ENCODE measurements around the gene RILP. TPM values are rescaled to one million over a fixed set of nuclear protein-coding genes. Genes with fewer than 3 reads are reported as not detected.

The RILP gene
- total RNA-seq, 1 donor from 2014 or later, result 41.5 TPM

- Histone ChIP-seq H3K27ac (peak overlapping the region; percentile 56), H3K4me1 (peaks cover 29% of the 10 kb centered on the region), H3K4me3 (no peak overlapping the region), H3K27me3 (ENCODE audit: low read depth) (no peaks in the 10 kb centered on the region), H3K9me3 (no peaks in the 10 kb centered on the region), H3K36me3 (peaks cover 31% of the 10 kb centered on the region)
- ATAC-seq (no peak), DNase-seq (no peak)
- no peak for TF ChIP-seq CTCF (IDR thresholded peaks at IDR 0.05)
- intact Hi-C loops (cut with DNase I), result no loop called here
These were observed 9.2 kb downstream of the RILP start for GRCh38 chr17:1640329-1641064.

- intact Hi-C loops (cut with DNase I), result no loop called here
- no peaks in the 10 kb centered on the region for H3K9me3 ChIP-seq
- peaks cover 39% of the 10 kb centered on the region for H3K36me3 ChIP-seq
- peak overlapping the region; percentile 56 for H3K27ac ChIP-seq
- ATAC-seq, result peak; percentile 51 to 54
- TF ChIP-seq CTCF (IDR thresholded peaks at IDR 0.05), result no peak
- H3K27me3 ChIP-seq (ENCODE audit: low read depth), result no peaks in the 10 kb centered on the region
- DNase-seq, result peak; percentile 83
- H3K4me3 ChIP-seq, result no peak overlapping the region
- H3K4me1 ChIP-seq, result peaks cover 21% of the 10 kb centered on the region
These were observed 10.0 kb downstream of the RILP start for GRCh38 chr17:1639549-1640180.

GRCh38 chr17:1638624-1639300 lies 10.9 kb downstream of the RILP start:
- no peak for TF ChIP-seq CTCF (IDR thresholded peaks at IDR 0.05)
- no peaks in the 10 kb centered on the region for H3K9me3 ChIP-seq
- peaks cover 12% of the 10 kb centered on the region for H3K4me1 ChIP-seq
- intact Hi-C loops (cut with DNase I), result no loop called here
- DNase-seq, result no peak
- H3K27ac ChIP-seq, result no peak overlapping the region
- H3K36me3 ChIP-seq, result peaks cover 44% of the 10 kb centered on the region
- no peaks in the 10 kb centered on the region for H3K27me3 ChIP-seq (ENCODE audit: low read depth)
- no peak overlapping the region for H3K4me3 ChIP-seq
- ATAC-seq, result no peak

DNA sequence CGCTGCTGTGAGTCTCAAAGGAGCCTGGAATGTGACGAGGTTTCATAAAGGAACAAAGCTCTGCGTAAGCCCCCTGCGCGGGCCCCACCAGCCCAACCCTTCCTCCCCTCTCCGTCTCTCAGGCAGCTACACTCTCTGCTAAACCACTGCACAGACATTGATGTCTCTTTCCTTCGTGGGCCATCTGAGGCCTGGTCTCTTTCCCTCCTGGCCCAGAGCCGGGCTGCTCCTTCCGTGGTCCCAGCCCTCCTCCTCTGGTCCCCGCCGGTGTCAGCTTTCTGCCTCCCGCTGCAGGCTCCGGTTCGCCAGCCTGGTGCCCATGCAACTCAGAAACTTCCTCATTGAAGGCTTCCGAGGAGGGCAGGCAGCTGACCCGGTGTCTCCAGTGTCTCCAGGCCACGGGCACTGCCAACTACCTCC lies 11.5 kb downstream of the RILP start:
- ATAC-seq (no peak), DNase-seq (no peak)
- Histone ChIP-seq H3K4me1 (peaks cover 11% of the 10 kb centered on the region), H3K27me3 (ENCODE audit: low read depth) (no peaks in the 10 kb centered on the region), H3K27ac (no peak overlapping the region), H3K9me3 (no peaks in the 10 kb centered on the region), H3K4me3 (no peak overlapping the region), H3K36me3 (peaks cover 44% of the 10 kb centered on the region)
- intact Hi-C loops (cut with DNase I), result no loop called here
- TF ChIP-seq CTCF (IDR thresholded peaks at IDR 0.05), result no peak

GRCh38 chr17:1636732-1637285 lies 12.9 kb downstream of the RILP start:
- H3K36me3 ChIP-seq, result peaks cover 44% of the 10 kb centered on the region

More at GRCh38 chr17:1636732-1637285, 12.9 kb downstream of the RILP start:
- intact Hi-C loops (cut with DNase I), result no loop called here
- no peak for ATAC-seq
- H3K27me3 ChIP-seq (ENCODE audit: low read depth), result no peaks in the 10 kb centered on the region
- H3K9me3 ChIP-seq, result no peaks in the 10 kb centered on the region
- H3K4me3 ChIP-seq, result no peak overlapping the region
- no peak overlapping the region for H3K27ac ChIP-seq
- no peak for DNase-seq
- TF ChIP-seq CTCF (IDR thresholded peaks at IDR 0.05), result no peak
- peaks cover 11% of the 10 kb centered on the region for H3K4me1 ChIP-seq

All from lower lobe of right lung (tissue), 2 donors.